GM12874 (cell line): ENCODE measurements around the gene NRG2.

Experiments
- CTCF ChIP-seq: IDR thresholded peaks from 2 replicates; pipeline ENCODE4 v1.5.1; 2011; ENCODE audit warnings: low read depth, mild to moderate bottlenecking, control low read depth, low read length, moderate library complexity; ENCODE audit not compliant: insufficient read depth

NRG2 gene

DNA sequence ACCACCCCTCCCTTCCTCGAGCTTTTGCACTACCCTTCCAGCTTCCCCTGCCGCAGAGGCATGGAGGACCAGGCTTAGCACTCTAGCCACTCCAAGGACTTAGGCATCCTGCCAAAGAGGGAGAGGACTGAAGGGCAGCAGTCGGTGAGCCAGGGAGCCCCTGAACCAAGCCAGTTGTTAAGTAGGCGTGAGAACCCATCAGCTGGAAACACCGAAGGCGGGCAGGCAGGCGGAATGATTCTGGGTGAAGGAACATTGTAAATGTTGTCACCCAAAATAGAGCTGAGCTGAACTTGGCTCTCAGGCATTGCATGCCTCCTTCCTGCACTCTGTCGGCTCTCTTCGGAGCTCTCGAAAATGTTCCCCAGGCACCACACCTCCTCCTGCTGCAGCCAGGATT is 42.8 kb downstream of the NRG2 start:
- no peak for TF ChIP-seq CTCF

DNA sequence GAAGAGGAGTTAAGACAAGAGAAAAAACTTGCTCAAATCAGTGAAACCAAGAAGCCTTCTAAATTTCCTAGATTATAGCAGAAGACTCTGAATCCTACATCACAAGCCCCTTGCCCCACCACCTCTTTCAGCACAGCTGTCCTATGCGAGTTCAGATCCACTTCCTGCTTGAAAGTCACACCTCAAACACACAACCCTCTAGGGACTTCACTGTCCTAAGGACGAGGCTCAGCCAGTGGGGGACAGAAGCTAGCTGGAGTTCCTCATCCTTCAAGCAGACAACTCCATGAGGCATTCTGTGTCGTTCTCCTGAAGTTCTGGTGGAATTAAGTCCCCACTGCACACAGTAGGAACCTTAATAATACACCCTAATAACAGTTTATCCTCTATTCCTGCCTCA is 44.3 kb downstream of the NRG2 start:
- TF ChIP-seq CTCF: no peak

- no peak for TF ChIP-seq CTCF
Measured at GRCh38 chr5:139997276-139997675, 45.8 kb downstream of the NRG2 start.

GRCh38 chr5:139995929-139996328 is 47.2 kb downstream of the NRG2 start:
- TF ChIP-seq CTCF: no peak

GRCh38 chr5:139994234-139994633 is 48.9 kb downstream of the NRG2 start:
- TF ChIP-seq CTCF: no peak

- TF ChIP-seq CTCF: no peak
Measured at GRCh38 chr5:139985733-139986132, 57.4 kb downstream of the NRG2 start.

GRCh38 chr5:139985290-139985689 is 57.8 kb downstream of the NRG2 start:
- TF ChIP-seq CTCF: no peak

DNA sequence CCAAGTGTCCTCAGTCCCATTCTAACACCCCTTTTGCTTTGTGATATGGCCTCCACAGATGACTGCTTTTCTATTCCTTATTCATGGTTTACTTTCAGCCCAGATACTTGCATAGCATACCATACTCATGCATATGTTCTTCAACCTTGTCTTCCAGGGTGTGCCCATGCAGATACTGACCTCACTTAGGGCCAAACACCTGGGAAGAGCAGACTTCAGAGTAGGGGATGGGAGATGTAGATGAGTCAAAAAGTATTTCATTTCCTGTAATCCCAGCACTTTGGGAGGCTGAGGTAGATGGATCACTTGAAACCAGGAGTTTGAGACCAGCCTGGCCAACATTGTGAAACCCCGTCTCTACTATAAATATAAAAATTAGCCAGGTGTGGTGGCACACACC is 58.3 kb downstream of the NRG2 start:
- TF ChIP-seq CTCF: no peak
